Measurements from ENCODE around the gene CLCN1.
A peak's percentile ranks its signal among the peaks of the same experiment; 100 is the strongest.

Gene CLCN1

GRCh38 chr7:143360788-143361551 lies 45.1 kb downstream of the CLCN1 start:
- Histone ChIP-seq H3K4me1 (ENCODE audit: control insufficient read depth, insufficient read depth, low read length, poor library complexity, severe bottlenecking) (peaks cover 5% of the 10 kb centered on the region), H3K36me3 (ENCODE audit: control insufficient read depth, insufficient read depth, low read length) (no peaks in the 10 kb centered on the region), H3K9me3 (ENCODE audit: control insufficient read depth, low read length) (no peaks in the 10 kb centered on the region), H3K27me3 (replicated peaks; ENCODE audit: control insufficient read depth, insufficient read depth, low read length, poor library complexity, severe bottlenecking) (no peaks in the 10 kb centered on the region), H3K4me3 (ENCODE audit: insufficient read depth, low read depth, low read length, poor library complexity, severe bottlenecking) (peak overlapping the region; percentile 73), H3K27ac (ENCODE audit: insufficient read depth, low read length, poor library complexity, severe bottlenecking) (no peak overlapping the region)
- DNase-seq = no peak

- DNase-seq = no peak
- Histone ChIP-seq H3K36me3 (ENCODE audit: control insufficient read depth, insufficient read depth, low read length) (no peaks in the 10 kb centered on the region), H3K4me1 (ENCODE audit: control insufficient read depth, insufficient read depth, low read length, poor library complexity, severe bottlenecking) (peaks cover 5% of the 10 kb centered on the region), H3K27me3 (replicated peaks; ENCODE audit: control insufficient read depth, insufficient read depth, low read length, poor library complexity, severe bottlenecking) (no peaks in the 10 kb centered on the region), H3K27ac (ENCODE audit: insufficient read depth, low read length, poor library complexity, severe bottlenecking) (no peak overlapping the region), H3K9me3 (ENCODE audit: control insufficient read depth, low read length) (no peaks in the 10 kb centered on the region), H3K4me3 (ENCODE audit: insufficient read depth, low read depth, low read length, poor library complexity, severe bottlenecking) (peak overlapping the region; percentile 73)
Observed at GRCh38 chr7:143361552-143362130, 45.7 kb downstream of the CLCN1 start.

GRCh38 chr7:143362131-143363015 lies 46.5 kb downstream of the CLCN1 start, which contains the start of gene FAM131B:
Gene FAM131B, minus strand, starts transcription at chr7:143362713. Its CDS starts 110 bp downstream, at chr7:143362603.
- no peaks in the 10 kb centered on the region for H3K36me3 ChIP-seq (ENCODE audit: control insufficient read depth, insufficient read depth, low read length)
- H3K9me3 ChIP-seq (ENCODE audit: control insufficient read depth, low read length) = no peaks in the 10 kb centered on the region
- H3K27ac ChIP-seq (ENCODE audit: insufficient read depth, low read length, poor library complexity, severe bottlenecking) = no peak within 1 kb of the TSS
- H3K4me1 ChIP-seq (ENCODE audit: control insufficient read depth, insufficient read depth, low read length, poor library complexity, severe bottlenecking) = peaks cover 5% of the 10 kb centered on the region
- H3K27me3 ChIP-seq (replicated peaks; ENCODE audit: control insufficient read depth, insufficient read depth, low read length, poor library complexity, severe bottlenecking) = no peaks in the 10 kb centered on the region
- peak in 2 of 3 donors; percentile 14 to 19 for DNase-seq
- H3K4me3 ChIP-seq (ENCODE audit: insufficient read depth, low read depth, low read length, poor library complexity, severe bottlenecking) = peak within 1 kb of the TSS; percentile 73

- DNase-seq = no peak
- H3K4me3 ChIP-seq (ENCODE audit: insufficient read depth, low read depth, low read length, poor library complexity, severe bottlenecking) = peak overlapping the region; percentile 16
- no peaks in the 10 kb centered on the region for H3K9me3 ChIP-seq (ENCODE audit: control insufficient read depth, low read length)
- H3K4me1 ChIP-seq (ENCODE audit: control insufficient read depth, insufficient read depth, low read length, poor library complexity, severe bottlenecking) = peaks cover 5% of the 10 kb centered on the region
- no peaks in the 10 kb centered on the region for H3K36me3 ChIP-seq (ENCODE audit: control insufficient read depth, insufficient read depth, low read length)
- H3K27ac ChIP-seq (ENCODE audit: insufficient read depth, low read length, poor library complexity, severe bottlenecking) = no peak overlapping the region
- H3K27me3 ChIP-seq (replicated peaks; ENCODE audit: control insufficient read depth, insufficient read depth, low read length, poor library complexity, severe bottlenecking) = no peaks in the 10 kb centered on the region
Observed at GRCh38 chr7:143363016-143363937, 47.4 kb downstream of the CLCN1 start.

- no peak overlapping the region for H3K4me3 ChIP-seq (ENCODE audit: insufficient read depth, low read depth, low read length, poor library complexity, severe bottlenecking)
- H3K27ac ChIP-seq (ENCODE audit: insufficient read depth, low read length, poor library complexity, severe bottlenecking) = no peak overlapping the region
- no peaks in the 10 kb centered on the region for H3K36me3 ChIP-seq (ENCODE audit: control insufficient read depth, insufficient read depth, low read length)
- no peaks in the 10 kb centered on the region for H3K9me3 ChIP-seq (ENCODE audit: control insufficient read depth, low read length)
- peaks cover 14% of the 10 kb centered on the region for H3K4me1 ChIP-seq (ENCODE audit: control insufficient read depth, insufficient read depth, low read length, poor library complexity, severe bottlenecking)
- H3K27me3 ChIP-seq (replicated peaks; ENCODE audit: control insufficient read depth, insufficient read depth, low read length, poor library complexity, severe bottlenecking) = no peaks in the 10 kb centered on the region
- no peak for DNase-seq
Observed at GRCh38 chr7:143367972-143368371, 52.1 kb downstream of the CLCN1 start.

- H3K27me3 ChIP-seq (replicated peaks; ENCODE audit: control insufficient read depth, insufficient read depth, low read length, poor library complexity, severe bottlenecking) = no peaks in the 10 kb centered on the region
- no peak overlapping the region for H3K27ac ChIP-seq (ENCODE audit: insufficient read depth, low read length, poor library complexity, severe bottlenecking)
- H3K4me3 ChIP-seq (ENCODE audit: insufficient read depth, low read depth, low read length, poor library complexity, severe bottlenecking) = no peak overlapping the region
- H3K4me1 ChIP-seq (ENCODE audit: control insufficient read depth, insufficient read depth, low read length, poor library complexity, severe bottlenecking) = peaks cover 12% of the 10 kb centered on the region
- H3K9me3 ChIP-seq (ENCODE audit: control insufficient read depth, low read length) = no peaks in the 10 kb centered on the region
- no peaks in the 10 kb centered on the region for H3K36me3 ChIP-seq (ENCODE audit: control insufficient read depth, insufficient read depth, low read length)
- no peak for DNase-seq
Observed at GRCh38 chr7:143368387-143368786, 52.5 kb downstream of the CLCN1 start.

- Histone ChIP-seq H3K27ac (ENCODE audit: insufficient read depth, low read length, poor library complexity, severe bottlenecking) (no peak overlapping the region), H3K27me3 (replicated peaks; ENCODE audit: control insufficient read depth, insufficient read depth, low read length, poor library complexity, severe bottlenecking) (no peaks in the 10 kb centered on the region), H3K4me1 (ENCODE audit: control insufficient read depth, insufficient read depth, low read length, poor library complexity, severe bottlenecking) (peaks cover 16% of the 10 kb centered on the region), H3K36me3 (ENCODE audit: control insufficient read depth, insufficient read depth, low read length) (no peaks in the 10 kb centered on the region), H3K9me3 (ENCODE audit: control insufficient read depth, low read length) (no peaks in the 10 kb centered on the region), H3K4me3 (ENCODE audit: insufficient read depth, low read depth, low read length, poor library complexity, severe bottlenecking) (no peak overlapping the region)
- DNase-seq = no peak
Observed at GRCh38 chr7:143369678-143370651, 54.1 kb downstream of the CLCN1 start.

GRCh38 chr7:143372070-143372469 lies 56.2 kb downstream of the CLCN1 start:
- Histone ChIP-seq H3K36me3 (ENCODE audit: control insufficient read depth, insufficient read depth, low read length) (no peaks in the 10 kb centered on the region), H3K27ac (ENCODE audit: insufficient read depth, low read length, poor library complexity, severe bottlenecking) (no peak overlapping the region), H3K9me3 (ENCODE audit: control insufficient read depth, low read length) (no peaks in the 10 kb centered on the region), H3K4me3 (ENCODE audit: insufficient read depth, low read depth, low read length, poor library complexity, severe bottlenecking) (no peak overlapping the region), H3K4me1 (ENCODE audit: control insufficient read depth, insufficient read depth, low read length, poor library complexity, severe bottlenecking) (peaks cover 33% of the 10 kb centered on the region), H3K27me3 (replicated peaks; ENCODE audit: control insufficient read depth, insufficient read depth, low read length, poor library complexity, severe bottlenecking) (no peaks in the 10 kb centered on the region)
- DNase-seq = peak in 2 of 3 donors; percentile 20 to 39

Data from effector memory CD4-positive, alpha-beta T cell (primary cell).